Measurements from ENCODE around the gene CDPF1. TPM values are rescaled to one million over a fixed set of nuclear protein-coding genes. Genes with fewer than 3 reads are reported as not detected.

Gene CDPF1
- total RNA-seq, 1 experiment from 2014 or later = 16.3 TPM

DNA sequence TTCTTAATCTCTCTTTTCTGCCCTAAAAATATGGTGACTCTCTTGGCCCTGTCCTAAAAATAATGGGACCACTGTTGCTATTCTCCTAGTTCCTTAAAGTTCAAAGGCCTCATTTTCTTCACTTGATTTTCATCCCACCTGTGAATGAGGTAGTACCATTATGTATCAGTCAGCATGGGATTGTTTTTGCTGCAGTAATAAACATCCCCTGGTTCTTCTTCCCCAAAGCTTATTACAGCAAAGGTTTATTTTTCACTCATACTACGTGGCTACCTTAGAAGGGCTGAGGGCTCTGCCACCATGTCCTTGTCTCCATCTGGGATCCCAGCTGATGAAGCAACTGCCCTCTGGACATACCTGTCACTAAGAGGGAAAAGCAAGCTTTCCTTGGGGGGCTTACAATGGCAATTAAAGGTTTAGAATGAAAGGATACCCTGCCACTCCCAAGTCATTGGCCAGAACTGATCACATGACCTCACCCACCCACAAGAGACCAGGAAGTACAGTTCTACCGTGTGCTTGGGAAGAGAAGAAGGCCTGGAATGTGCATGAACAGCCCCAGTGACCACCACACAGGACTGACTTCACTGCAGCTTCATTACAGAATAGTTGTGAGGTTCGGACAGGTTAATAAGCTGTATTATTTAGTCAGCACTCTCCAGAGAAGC, 25.5 kb upstream of the CDPF1 start:
- peaks cover 17 to 45% of the 10 kb centered on the region in 2 experiments for H3K36me3 ChIP-seq (ENCODE audit: control insufficient read depth in 1 of 2, insufficient read depth in 2 of 2, low read length in 2 of 2)
- TF ChIP-seq FOSL1 (IDR thresholded peaks at IDR 0.05; ENCODE audit: low read depth) (no peak), YY1 (IDR thresholded peaks at IDR 0.05; ENCODE audit: extremely low read depth, insufficient replicate concordance, low read depth, low read length) (no peak), EGR1 (IDR thresholded peaks at IDR 0.05; ENCODE audit: low read depth) (no peak), SP1 (IDR thresholded peaks at IDR 0.05; ENCODE audit: low read depth) (no peak), MAX (IDR thresholded peaks at IDR 0.05) (no peak), ATF3 (IDR thresholded peaks at IDR 0.05) (no peak)
- BruUV-seq (replicated peaks) = no TSS peak
- POLR2A ChIA-PET = no interaction called here
- H3K9me3 ChIP-seq (ENCODE audit: control insufficient read depth in 1 of 2, insufficient read depth in 1 of 2, low read depth in 1 of 2, low read length in 2 of 2) = peaks cover 0 to 5% of the 10 kb centered on the region in 2 experiments; a peak in 1 of 4 replicates
- no peak overlapping the region for H3K4me2 ChIP-seq (ENCODE audit: low read length)
- CTCF ChIA-PET = no interaction called here
- H3K9me2 ChIP-seq (ENCODE audit: insufficient read depth) = no peaks in the 10 kb centered on the region
- H4K20me1 ChIP-seq (ENCODE audit: insufficient read depth) = no peaks in the 10 kb centered on the region
- ATAC-seq (no peak), DNase-seq (ENCODE audit: low read depth, low spot score) (no peak)
- H3K79me2 ChIP-seq (ENCODE audit: insufficient read depth, low read length) = no peaks in the 10 kb centered on the region
- no peaks in the 10 kb centered on the region for H3K27me3 ChIP-seq (ENCODE audit: insufficient read depth, low read length)
- no peak overlapping the region for H3K27ac ChIP-seq (ENCODE audit: low read depth, low read length)
- H3K4me1 ChIP-seq (ENCODE audit: control insufficient read depth in 1 of 2, insufficient read depth in 2 of 2, low read length in 2 of 2) = no peaks in the 10 kb centered on the region
- no peak overlapping the region for H3K9ac ChIP-seq (ENCODE audit: low read length)
- no peak overlapping the region for H2AFZ ChIP-seq (ENCODE audit: low read depth, low read length, poor library complexity, severe bottlenecking)
- RAD21 ChIA-PET (ENCODE audit: low non-redundant PET in 1 of 2, low total read pairs in 2 of 2, uncharacterized antibody in 2 of 2, unreplicated experiment in 2 of 2) = no interaction called here
- H3K4me3 ChIP-seq (replicated peaks in 1 of 2; ENCODE audit: low read depth in 1 of 2, low read length in 2 of 2) = no peak overlapping the region
- intact Hi-C loops (cut with micrococcal nuclease) = no loop called here

DNA sequence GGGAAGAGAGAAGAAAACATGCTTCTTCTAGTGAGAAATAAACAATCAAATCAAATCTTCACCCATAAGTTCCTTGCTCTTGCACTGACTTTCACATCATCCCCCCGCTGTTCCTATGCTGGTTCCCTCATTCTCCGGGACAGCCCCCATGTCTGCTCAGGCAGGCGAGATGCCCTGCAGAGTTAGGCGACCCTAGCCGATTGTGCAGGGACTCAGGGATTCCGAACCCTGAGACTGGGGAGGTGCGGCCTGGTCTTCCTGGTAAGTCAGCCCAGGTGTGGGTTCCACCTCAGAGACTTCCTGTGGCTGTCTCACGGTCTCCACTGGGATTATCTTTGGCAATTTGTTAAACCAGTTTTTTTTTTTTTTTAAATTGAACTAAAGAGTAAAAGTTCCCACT, 24.3 kb upstream of the CDPF1 start:
- Histone ChIP-seq H3K79me2 (ENCODE audit: insufficient read depth, low read length) (no peaks in the 10 kb centered on the region), H2AFZ (ENCODE audit: low read depth, low read length, poor library complexity, severe bottlenecking) (no peak overlapping the region), H4K20me1 (ENCODE audit: insufficient read depth) (no peaks in the 10 kb centered on the region), H3K4me2 (ENCODE audit: low read length) (no peak overlapping the region), H3K9me2 (ENCODE audit: insufficient read depth) (no peaks in the 10 kb centered on the region), H3K9me3 (ENCODE audit: control insufficient read depth in 1 of 2, insufficient read depth in 1 of 2, low read depth in 1 of 2, low read length in 2 of 2) (peaks cover 0 to 5% of the 10 kb centered on the region in 2 experiments; a peak in 1 of 4 replicates), H3K27me3 (ENCODE audit: insufficient read depth, low read length) (no peaks in the 10 kb centered on the region), H3K36me3 (ENCODE audit: control insufficient read depth in 1 of 2, insufficient read depth in 2 of 2, low read length in 2 of 2) (peaks cover 10 to 41% of the 10 kb centered on the region in 2 experiments), H3K9ac (ENCODE audit: low read length) (no peak overlapping the region), H3K4me1 (ENCODE audit: control insufficient read depth in 1 of 2, insufficient read depth in 2 of 2, low read length in 2 of 2) (peaks cover 0 to under 1% of the 10 kb centered on the region in 2 experiments; a peak in 1 of 4 replicates), H3K27ac (ENCODE audit: low read depth, low read length) (no peak overlapping the region), H3K4me3 (replicated peaks in 1 of 2; ENCODE audit: low read depth in 1 of 2, low read length in 2 of 2) (no peak overlapping the region)
- ChIA-PET CTCF (no interaction called here), RAD21 (ENCODE audit: low non-redundant PET in 1 of 2, low total read pairs in 2 of 2, uncharacterized antibody in 2 of 2, unreplicated experiment in 2 of 2) (no interaction called here), POLR2A (no interaction called here)
- BruUV-seq (replicated peaks) = no TSS peak
- intact Hi-C loops (cut with micrococcal nuclease) = no loop called here
- ATAC-seq (no peak), DNase-seq (ENCODE audit: low read depth, low spot score) (no peak)
- TF ChIP-seq ELF1 (IDR thresholded peaks at IDR 0.05; ENCODE audit: borderline replicate concordance, low read depth) (no peak), FOSL1 (IDR thresholded peaks at IDR 0.05; ENCODE audit: low read depth) (no peak)

All from HCT116 (cell line).